GM21717 (cell line): Measurements from ENCODE around the gene GLA.
A peak's percentile ranks its signal among the peaks of the same experiment; 100 is the strongest.

Experiments used
- ATAC-seq: cut with Tn5 transposase; IDR thresholded peaks from one replicate; pipeline ENCODE4 v1.9.1; 2021; ENCODE audit warnings: mild to moderate bottlenecking, moderate library complexity; ENCODE audit not compliant: unreplicated experiment

GLA gene

DNA sequence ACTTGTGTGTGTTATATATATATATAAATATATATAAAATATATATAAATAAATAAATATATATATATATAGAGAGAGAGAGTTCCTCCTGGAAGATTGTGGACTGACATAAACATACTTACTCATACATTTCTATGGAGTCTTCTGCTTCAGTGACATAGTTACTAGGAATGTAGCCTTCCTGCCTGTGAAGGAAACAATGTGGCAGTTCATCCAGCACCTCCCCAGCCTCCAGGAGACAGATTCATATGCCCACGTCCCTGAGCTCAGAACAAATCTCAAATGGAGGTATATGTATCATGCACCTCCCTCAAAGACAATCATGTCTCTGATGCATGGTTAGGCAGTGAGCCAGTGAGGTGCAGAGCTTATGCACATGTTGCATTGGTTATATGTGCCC lies 47.8 kb downstream of the GLA start:
- no peak for ATAC-seq

DNA sequence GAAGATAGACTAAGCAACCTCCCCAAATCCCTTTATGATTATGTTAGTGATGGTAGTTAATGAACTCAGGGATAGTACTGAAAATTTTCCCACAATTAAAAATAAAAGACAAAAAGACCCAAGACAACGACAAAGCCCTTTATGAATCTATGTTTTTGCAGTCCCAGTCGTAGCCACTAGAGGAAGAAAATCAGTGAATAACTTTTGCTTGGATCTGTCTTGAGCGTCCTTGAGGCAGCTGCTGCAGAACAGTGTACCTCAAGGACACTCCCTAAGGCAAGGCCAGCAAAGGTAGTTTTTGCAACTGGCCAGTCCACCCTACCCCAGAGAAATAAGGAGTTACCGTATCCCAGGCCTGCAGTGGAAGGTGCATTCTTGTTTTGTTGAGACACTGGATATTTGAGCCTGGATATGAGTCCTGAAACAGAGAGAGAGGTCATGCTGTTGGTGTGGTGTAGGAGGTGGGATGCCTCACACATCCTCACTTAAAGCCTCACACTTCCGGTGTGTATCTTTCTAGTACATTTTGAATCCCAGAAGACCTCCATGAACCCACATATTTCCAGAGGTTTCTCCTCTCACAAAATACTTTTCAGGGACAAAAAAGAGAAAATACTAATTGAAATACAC lies 50.4 kb downstream of the GLA start:
- no peak for ATAC-seq

DNA sequence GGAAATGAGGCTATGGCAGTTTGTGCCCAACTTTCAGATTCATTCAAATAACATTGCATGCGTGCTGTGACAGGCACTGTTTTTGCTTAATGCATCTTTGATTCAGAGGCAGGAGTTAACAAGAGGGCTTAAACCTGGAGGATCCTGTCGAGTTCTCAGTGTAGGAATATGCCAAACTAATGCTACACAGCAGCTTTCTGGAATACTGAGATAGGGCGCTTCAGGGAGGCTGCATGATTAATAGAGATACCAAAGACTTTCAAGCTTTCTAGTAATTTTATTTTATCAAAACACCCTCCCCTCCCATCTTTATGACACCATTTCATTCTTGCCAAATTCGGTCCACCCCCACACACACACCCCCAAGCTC lies 58.5 kb downstream of the GLA start:
- no peak for ATAC-seq

DNA sequence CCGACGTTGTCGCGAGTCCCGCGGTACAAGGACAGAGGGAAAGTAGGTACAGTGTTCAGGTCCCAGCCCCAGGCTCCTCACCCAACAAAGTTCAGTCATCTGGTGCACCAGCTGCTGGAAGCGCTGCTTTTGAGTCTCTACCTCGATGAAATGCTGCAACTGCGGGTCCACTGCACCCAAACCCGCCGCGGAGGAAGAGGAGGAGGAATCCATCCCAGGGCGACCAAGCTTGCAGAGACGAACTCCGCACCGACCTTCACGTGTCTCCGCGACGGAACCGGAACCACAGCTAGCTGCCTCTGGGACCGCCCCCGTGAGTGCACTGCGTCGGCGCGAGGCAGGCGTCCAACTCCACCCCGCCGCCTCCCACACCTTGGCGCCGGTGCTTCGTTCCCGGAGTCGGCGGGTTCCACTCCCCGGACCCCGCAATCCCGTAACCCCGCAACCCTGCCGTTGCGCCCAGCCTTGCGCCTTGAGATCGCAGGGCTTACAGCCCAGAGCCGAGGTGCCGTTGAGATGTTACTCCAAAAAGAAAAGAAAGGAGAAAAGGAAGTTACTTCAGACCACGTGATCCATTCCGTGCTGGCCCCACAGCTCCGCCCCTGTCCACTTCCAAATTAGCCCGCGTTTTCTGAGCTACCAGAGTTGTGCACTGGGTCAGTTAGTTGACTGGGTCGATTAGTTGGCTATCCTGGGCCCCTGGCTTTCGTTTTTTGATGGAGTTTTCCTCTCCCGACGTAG lies 59.1 kb downstream of the GLA start, which contains the start of gene TIMM8A:
Gene TIMM8A (minus strand): TSS at position 291 of the 741 bp plus-strand sequence. CDS start 78 bp downstream, at position 213.
- ATAC-seq = peak; percentile 96

DNA sequence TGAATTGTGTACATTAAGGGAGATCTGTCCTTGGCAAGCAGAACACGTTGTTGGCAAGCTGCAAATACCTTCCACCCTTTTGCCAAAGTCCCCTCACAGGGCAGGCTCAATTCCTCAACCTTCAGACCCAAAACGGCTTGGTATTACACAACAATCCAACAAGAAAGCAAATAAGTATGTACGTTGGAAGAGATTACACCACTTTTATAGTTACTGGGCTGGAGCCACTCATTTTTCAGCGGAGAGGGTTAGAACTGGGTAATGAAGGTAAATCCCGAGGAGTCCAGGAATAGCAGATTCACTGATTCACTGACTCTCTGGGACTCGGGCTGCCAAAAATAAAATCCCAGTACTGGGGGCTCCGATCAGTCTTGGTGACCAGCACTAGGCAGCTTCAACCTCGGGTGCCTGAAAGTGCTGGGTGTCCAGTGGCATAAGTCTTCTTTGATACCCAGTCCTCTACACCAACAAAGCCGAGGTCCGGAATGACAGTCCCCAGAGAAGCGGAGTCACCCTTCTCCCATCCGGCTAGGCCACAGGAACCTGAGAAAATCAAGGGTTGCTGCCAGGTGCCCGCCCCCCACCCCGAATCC lies 59.8 kb downstream of the GLA start:
- peak; percentile 9 for ATAC-seq
